ENCODE measurements around the gene ZNF169.
"Not testable (repeated sequence)": the region's sequence is repeated elsewhere in the genome, so short reads cannot be mapped to it uniquely, and the experiment has no call there.

Gene ZNF169

DNA sequence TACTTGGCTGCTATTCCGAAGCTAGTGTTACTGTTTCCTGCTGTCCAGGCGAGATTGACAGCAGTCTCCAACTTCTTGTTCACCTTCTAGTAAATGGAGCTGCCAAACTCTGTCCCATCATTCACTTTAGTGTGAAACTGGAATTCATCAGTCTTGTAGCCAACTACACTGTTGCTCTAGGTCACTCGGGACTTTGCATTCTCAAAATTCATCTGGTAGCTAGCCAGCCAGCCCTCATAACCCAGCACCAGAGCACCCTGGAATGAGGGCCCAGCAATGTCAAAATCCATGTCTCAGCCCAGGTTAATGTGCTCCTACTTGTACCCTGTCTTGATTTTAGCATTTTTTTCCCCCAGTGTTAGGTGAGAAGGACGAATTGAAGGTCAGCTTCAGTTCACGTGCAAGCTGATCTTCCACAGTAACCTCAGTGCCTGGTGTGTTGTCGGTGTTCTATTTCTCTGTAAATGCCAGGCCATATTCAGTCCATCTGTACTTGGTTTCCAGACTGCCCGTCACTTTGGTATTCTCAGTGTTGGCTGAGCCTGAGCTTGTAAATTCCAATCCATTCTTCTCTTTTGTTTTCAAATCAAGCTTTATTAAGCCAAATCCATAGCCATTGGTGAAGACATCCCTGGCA lies 28.9 kb downstream of the ZNF169 start:
- no peak for DNase-seq

DNA sequence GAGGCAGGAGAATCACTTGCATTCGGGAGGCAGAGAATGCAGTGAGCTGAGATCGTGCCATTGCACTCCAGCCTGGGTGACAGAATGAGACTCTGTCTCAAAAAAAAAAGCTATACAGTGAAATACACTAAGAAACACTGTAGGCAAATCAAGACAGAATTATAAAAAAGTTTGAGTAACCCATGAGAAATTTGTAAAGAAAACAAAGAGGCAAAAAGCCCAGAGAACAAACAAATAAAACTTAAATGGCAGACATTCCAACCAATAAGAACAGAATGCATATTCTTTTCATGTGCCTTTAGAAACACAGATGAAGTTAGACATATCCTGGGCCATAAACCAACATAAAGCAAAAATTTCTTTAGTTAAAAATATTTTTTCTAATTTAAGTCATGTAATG lies 30.6 kb downstream of the ZNF169 start:
- no peak for DNase-seq

DNA sequence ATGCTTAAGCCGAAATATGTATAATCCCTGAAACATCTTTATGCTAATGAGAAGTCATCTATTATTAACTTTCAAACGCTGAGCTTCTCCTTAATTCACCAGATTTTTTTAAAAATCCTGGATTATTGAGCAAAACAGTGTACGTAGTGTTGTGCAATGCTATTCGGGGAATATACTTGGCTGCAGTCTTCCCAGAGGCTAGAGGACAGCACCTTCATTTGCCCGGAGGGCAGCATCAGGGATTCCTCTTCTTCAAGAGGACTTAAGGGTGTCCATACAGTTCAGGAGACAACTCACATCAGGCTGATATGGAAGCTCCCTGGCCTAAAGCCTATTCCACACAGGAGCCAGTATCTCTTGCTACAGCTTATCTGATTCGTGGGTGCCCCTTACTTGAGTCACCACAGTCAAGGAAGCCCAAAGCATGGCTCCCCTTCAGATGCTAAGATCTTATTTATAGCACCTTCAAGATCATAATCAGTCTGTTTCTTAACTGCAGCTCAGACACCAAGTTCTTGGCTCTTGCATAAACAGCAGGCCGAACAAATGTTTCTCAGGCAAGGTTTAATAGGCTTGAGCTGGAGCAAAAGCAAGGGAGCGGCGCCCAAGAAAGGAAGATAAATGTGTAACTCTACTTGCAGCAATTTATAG lies 40.0 kb downstream of the ZNF169 start:
- DNase-seq = no peak

DNA sequence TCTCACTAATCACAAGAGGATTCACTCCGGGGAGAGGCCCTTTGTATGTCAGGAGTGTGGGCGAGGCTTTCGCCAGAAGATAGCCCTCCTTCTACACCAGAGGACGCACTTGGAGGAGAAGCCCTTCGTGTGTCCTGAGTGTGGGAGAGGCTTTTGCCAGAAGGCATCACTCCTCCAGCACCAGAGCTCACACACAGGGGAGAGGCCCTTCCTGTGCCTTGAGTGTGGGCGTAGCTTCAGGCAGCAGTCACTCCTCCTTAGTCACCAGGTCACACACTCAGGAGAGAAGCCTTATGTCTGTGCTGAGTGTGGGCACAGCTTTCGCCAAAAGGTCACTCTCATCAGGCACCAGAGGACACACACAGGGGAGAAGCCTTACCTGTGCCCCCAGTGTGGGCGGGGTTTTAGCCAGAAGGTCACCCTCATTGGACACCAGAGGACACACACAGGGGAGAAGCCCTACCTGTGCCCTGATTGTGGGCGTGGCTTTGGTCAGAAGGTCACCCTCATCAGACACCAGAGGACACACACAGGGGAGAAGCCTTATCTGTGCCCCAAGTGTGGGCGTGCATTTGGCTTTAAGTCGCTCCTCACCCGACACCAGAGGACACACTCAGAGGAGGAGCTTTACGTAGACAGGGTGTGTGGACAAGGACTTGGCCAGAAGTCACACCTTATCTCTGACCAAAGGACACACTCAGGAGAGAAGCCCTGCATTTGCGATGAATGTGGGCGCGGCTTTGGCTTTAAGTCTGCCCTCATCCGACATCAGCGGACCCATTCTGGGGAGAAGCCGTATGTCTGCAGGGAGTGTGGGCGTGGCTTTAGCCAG lies 41.6 kb downstream of the ZNF169 start:
- DNase-seq = no peak

DNA sequence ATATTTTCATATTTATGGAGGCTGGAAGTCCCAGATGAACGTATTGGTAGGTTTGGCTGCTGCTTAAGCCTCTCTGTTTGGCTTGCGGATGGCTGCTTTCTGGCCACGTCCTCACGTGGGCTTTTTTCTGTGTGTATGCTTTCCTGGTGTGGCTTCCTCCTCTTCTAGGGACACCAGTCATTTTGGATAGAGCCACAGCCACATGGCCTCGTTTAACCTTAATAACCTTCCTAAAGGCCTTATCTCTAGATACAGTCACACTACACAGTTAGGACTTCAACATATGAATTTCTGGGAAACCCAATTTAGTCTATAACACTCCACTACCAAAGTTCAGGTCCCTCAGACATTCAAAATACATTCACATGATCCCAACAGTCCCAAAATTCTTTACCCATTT lies 42.5 kb downstream of the ZNF169 start:
- no peak for DNase-seq

DNA sequence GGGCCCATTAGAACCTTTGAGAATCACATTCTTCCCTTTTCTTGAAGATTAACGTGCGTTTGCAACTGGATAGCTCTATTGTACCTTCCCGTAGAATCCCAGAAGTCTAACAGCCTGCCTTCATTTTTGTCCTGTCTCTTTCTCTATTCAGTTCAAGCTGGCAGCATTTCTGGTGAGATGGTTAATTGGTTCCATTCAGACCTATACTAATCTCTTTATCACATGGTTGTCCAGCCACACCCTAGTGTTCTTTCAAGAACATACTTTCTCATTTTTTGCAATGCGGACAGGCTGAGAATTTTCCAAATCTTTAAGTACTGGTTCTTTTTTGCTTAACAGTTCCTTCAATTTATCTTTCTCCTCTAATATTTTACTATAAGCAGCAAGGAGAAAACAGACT lies 43.3 kb downstream of the ZNF169 start:
- no peak for DNase-seq

DNA sequence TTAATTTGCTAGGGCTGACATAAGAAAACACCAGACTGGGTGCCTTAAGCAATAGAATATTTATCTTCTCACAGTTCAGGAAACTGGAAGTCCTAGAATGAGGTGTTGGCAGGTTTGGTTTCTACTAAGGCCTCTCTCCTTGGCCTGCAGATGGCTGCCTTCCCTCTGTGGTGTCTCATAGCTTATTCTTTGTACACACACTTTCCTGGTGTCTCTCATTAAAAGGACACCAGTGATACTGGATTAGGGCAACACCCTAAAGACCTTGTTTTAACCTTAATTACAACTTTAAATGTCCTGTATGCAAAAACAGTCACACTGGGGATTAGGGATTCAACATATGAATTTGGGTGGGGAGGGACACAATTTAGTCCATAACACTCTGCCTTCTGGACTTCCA lies 44.2 kb downstream of the ZNF169 start:
- no peak for DNase-seq

DNA sequence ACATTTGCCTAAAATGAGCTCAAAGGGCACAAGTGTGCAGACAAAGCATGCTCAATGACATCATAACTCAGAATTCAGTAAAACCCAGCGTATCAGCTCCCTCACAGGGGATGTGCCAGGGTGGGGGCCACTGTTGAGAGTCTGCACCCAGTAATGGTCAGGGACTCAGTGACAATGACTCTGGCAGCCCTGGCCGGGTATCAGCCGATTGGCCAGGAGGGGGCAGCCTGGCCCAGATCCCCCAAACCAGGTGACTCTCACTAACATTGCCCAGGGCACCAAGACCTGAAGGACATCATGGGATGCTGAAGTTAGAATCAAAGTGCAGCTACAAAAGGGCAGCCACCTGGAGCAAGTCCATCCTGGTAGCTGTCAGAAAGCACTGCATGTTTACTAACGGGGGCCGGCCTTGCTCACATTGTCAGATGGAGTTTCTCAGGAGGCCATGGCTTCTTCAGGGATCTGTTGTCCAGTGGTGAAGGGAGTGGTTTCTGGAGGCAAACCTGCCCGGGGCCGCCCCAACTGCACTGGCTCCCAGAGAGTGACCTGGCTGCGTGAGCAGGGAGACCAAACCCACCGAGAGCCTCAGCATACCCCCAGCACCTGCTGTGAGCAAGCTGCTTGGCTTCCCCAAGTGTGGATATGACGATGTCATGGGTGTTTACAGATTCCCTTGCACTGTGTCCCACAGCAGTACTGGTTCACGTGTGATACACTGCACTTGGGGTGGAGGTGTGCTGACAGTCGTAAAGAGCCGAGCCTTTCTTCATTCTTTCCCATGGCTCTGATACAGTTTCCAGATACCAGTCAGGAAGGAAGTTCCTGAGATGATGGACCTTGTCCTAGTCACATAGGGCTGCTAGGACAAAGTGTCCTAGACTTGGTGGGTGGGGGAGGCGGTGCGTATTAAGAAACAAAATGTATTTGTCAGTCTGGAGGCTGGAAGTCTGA lies 56.2 kb downstream of the ZNF169 start:
- DNase-seq = not testable (repeated sequence)

DNA sequence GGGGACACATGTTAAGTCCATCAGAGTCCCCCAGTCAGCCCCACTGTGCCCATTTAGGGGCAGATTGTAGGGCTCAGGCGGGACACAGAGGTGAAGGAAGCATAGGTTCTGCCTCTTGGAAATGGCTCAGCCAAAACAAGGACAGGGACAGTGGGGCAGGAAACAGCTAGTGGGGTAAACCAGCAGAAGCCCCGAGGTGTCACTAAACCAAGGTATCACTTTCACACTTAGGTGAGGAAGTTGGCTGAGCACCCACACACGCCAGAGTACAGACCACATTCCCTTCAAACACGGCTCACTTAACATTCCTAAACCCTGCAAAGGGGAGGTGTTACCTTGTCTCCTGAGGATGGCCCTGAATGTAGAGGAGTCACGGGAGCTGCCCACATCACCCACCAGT lies 57.1 kb downstream of the ZNF169 start:
- DNase-seq = not testable (repeated sequence)

DNA sequence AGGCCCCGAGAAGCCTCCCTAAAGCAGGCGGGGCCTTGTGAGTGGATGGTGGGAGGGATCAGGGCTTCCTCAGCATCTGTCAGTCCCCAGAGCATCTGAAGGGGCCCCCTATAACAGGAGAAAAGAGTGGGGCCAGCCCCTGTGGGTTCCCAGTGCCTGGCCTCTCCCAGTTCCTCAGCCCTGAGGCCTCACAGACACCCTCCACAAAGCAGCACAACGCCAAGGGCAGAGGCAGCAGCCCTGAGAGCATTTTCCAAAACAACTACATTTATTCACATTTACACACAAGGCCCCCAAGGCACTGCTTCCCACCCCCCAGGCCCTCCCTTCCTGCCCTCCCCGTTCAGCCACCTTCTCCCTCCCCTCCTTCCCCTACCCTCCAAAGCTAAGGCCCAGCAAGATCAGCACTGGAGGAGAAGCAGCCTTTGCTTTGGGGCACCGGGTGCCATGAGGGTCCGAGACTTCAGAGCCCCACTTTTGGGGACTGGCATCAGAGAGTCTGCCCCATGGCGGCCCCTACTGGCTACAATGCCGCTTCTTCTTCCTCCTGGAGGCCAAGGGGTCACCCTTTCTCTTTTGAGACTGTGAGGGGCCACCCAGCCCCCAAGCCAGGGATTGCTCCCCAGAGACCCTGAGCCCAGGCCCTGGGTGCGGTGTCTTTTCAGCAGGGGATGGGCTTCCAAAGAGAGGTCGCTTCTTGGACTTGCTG lies 59.0 kb downstream of the ZNF169 start:
- DNase-seq = not testable (repeated sequence)

DNA sequence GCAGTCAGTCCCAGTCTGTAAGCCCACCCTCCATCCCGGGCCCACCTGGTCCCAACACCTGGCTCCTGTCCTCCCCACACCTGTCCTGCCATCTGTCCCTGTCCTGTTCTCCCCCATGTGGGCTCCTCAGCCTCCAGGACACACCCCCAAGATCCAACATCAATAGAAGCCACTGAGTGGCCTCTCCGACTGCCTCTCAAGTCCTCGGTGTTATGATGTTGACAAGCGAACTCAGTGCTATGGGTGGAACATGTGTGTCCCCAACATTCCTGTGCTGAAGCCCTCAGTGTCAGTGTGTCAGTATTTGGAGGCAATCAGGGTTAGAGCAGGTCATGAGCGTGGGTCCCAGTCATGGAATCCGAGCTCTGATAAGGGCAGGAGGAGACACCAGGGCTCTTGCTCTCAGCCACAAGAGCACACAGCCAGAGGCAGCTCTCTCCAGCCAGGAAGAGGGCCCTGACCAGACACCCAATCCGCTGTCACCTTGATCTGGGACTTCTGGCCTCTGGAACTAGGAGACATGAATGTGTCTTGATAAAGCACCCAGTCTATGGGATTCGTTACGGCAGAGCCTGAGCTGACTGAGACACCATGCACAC lies 63.3 kb downstream of the ZNF169 start:
- DNase-seq = not testable (repeated sequence)

DNA sequence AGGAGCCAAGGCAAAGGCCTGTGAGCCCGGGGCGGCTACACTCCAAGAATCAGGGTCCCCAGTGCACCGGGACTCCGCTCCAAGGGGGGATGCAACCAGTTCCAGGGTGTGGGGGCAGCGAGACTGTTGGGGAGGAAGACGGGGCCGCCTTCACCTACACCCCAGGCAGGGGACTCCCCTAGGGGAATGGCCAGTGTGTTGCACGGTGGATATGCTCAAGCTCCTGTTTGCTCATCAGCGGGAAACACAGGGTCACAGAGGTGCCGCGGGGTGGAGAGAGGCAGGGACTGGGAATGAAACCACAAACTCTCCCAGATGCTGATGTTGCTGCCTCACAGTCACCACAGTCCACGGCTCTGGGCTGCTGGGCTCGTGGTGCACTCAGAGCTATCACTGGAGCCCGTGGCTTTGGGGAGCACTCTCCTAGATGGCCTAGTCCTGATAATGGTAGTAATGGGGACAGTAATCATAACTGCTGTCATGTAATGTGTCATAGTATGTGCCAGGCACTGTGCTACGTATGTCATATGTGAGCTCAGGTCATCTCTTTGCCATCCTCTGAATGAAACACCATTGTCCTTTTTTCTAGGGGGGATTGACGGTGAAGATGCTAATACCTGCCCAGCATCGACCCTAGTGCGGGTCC lies 64.2 kb downstream of the ZNF169 start:
- DNase-seq = not testable (repeated sequence)

DNA sequence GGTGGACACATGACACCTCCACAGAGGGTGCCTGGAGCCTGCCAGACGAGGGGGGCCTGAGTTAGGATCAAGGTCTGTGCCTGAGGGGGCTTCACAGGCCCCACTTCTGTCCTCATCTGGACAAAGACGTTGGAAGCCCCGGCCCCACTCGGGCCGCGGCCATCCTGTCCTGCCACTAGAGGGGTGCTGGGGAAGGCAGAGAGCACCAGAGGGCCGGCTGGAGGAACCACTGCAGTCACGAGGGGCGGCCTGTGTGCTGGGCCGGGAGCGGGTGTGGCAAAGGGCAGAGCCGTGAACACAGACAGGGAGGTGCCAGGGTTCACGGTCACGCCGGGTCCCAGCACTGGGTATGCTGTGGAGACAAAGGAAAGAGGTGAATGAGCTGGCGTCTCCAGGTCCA lies 66.5 kb downstream of the ZNF169 start:
- DNase-seq = not testable (repeated sequence)

DNA sequence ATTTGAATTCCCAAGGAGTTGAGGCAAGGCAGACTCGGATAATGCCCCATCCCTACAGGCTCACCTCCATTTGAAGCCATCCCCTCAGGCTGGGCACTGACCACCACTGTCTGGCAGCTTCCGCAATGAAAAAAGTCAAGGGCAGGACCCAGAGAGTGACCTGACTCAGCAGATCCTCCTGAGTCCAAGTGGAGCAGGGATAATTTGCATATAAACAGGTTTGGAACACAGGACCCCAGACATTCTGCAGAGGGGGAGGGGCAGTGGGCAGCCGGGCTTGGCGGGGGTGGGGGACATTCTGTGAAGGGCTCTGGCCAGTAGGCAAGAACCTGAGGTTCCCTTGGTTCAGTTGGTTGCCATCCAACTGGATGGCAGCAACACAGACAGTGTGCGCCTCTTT lies 69.4 kb downstream of the ZNF169 start, which contains the start of gene NUTM2F:
Gene NUTM2F (minus strand): TSS at position 101 of the 400 bp plus-strand sequence. CDS start 21 bp downstream, at position 80.
- DNase-seq = not testable (repeated sequence)

DNA sequence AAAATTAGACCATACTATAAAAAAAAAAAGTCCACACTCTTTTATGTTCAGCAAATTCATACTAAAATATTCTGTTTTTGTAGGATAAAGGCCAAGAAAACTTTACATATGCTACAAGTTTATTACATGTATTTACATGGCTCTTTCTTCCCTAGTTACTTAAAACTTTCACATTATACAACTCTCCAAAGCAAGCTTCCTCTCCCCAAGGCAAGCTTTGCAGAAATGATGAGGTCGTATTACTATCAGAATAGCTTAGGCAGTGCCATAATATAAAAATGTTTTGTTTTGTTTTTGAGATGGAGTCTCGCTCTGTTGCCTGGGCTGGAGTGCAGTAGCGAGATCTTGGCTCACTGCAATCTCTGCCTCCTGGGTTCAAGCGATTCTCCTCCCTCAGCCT lies 77.3 kb downstream of the ZNF169 start:
- not testable (repeated sequence) for DNase-seq

DNA sequence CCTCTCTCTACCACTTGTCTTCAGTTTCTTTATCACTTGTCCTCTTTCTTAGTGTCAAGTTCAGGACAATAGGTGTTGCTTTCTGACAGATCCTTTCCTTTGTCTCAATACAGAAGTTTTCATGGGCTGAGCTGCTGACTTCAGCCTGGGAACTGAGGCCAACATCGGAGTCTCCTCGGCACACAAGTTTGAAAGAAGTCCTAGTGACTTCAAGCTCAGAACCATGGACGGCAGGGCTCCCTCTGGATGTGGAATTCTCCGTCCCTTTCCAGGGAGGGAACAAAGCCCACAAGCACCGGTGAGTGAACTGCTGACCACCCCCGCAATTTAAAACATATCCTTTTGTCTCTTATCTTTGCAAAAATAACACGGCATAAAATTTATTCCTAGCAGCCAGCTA lies 79.6 kb downstream of the ZNF169 start:
- DNase-seq = not testable (repeated sequence)

DNA sequence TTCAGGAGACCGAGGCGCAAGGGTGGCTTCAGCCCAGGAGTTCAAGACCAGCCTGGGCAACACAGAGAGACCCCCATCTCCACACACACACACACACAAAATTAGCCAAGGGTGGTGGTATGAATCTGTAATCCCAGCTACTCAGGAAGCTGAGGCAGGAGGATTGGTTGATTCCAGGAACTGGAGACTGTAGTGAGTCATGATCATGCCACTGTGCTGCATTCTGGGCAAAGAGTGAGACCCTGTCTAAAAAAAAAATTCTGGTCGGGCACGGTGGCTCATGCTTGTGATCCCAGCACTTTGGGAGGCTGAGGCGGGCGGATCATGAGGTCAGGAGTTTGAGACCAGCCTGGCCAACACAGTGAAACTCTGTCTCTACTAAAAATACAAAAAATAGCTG lies 80.6 kb downstream of the ZNF169 start:
- not testable (repeated sequence) for DNase-seq

DNA sequence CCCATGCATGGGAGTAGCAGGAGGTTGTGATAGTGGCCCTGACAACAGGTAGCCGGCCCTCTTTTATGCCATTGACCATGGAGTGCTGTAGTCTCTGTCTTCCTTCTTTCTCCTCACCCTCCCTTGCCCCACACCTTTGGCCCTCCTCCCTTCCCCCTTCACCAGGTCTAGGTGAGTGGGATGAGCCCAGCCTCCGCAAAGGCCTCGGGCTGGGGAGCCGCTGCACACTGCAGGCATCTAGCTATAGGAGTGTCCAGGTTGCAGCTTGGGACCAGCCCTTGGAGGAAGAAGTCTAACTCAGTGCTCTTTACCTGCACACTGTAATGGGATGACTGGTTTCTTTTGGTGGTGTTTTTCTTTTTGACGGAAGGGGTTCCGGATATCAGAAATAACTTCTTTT lies 81.7 kb downstream of the ZNF169 start:
- not testable (repeated sequence) for DNase-seq

DNA sequence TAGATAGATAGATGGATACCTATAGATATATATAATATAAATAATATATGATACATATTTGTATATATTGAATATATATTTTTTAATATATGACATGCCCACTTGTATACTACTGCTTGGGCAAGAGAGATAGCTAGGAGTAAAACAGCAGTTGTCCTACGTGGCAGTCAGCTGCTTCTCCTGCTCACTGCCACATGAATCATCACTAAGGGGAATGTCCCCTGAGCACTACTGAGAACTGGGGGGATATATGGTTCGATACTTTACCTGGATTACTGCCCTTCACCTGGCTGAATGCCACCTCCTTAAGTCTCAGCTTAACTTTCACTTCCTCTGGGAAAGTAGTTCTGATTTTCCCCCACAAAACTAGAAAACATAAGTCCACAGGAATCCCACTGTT lies 82.6 kb downstream of the ZNF169 start:
- not testable (repeated sequence) for DNase-seq

DNA sequence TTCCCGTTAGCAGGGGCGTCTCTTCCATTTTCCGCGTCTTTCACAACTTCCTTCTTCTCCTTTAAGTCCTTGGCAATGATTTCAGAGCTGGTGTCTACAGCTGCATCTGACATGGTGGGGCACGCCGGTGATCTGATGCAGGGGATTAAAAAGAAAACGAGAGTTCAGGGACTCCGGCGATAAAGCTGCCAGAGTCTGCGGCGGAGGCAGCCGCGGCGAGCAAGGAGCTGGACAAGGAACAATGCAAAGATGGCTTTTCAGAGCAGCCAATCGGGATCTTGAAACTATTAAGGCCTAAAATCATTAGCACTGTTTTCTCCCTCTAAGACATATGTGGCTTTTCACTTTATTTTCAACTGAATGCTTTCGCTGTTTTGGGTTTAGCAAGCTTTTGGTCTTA lies 88.4 kb downstream of the ZNF169 start:
- not testable (repeated sequence) for DNase-seq

DNA sequence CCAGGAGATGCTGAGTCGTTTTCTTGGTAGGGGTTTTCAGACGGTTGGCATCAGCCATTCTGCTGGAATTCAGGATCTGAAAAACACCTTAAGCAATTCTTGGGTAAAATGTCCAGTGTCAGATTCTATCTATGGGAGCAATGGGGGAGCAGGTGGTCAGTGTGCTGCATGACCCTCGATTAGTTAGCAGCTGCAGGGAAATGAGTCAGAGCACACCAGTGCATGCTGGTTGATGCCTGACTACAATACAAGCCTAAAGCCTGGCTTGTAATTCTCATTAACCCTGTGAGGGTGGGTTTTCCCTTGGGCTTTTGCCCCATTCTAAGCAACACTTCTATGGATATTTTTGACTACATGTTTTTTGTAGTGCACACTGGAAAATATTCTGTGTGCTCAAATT lies 89.7 kb downstream of the ZNF169 start:
- not testable (repeated sequence) for DNase-seq
